ENCODE results near the gene ZNF320.
"Not testable (repeated sequence)": the region's sequence is repeated elsewhere in the genome, so short reads cannot be mapped to it uniquely, and the experiment has no call there.

The ZNF320 gene

GRCh38 chr19:52897138-52897935 lies at the start of gene ZNF320:
Gene ZNF320, minus strand, starts transcription at chr19:52897635. Its CDS starts 7,380 bp downstream, at chr19:52890255.
- peak; percentile 84 for DNase-seq (ENCODE audit: low read depth)

GRCh38 chr19:52946322-52947310 lies 49.2 kb upstream of the ZNF320 start:
- no peak for DNase-seq (ENCODE audit: low read depth)

GRCh38 chr19:52945652-52946321 lies 48.4 kb upstream of the ZNF320 start:
- no peak for DNase-seq (ENCODE audit: low read depth)

- DNase-seq (ENCODE audit: low read depth), result not testable (repeated sequence)
Observed at GRCh38 chr19:52944703-52945493, 47.5 kb upstream of the ZNF320 start.

DNA sequence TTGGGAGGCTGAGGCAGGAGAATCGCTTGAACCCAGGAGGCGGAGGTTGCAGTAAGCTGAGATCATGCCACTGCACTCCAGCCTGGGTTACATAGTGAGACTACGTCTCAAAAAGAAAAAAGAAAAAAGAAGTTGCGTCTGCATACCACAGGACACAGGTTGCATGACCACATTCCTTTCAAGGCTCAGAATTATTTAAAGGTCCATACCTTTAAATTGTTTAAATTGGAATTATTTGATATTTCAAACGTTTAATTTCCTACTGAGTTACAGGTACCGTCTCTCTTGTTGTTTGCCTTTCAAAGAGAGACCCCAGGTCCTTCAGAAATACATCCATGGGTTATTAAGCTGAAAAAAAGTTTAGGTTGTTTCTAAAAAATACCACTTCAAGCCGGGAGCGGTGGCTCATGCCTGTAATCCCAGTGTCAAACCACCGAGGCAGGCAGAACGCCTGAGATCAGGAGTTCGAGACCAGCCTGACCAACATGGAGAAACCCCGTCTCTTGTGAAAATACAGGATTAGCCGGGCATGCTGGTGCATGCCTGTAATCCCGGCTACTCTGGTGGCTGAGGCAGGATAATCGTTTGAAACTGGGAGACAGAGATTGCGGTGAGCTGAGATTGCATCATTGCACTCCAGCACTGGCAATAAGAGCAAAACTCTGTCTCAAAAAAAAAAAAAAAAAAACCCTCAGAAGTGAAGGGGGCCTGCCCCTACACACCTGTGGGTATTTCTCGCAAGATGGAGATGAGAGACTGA lies 46.6 kb upstream of the ZNF320 start:
- DNase-seq (ENCODE audit: low read depth), result no peak

DNA sequence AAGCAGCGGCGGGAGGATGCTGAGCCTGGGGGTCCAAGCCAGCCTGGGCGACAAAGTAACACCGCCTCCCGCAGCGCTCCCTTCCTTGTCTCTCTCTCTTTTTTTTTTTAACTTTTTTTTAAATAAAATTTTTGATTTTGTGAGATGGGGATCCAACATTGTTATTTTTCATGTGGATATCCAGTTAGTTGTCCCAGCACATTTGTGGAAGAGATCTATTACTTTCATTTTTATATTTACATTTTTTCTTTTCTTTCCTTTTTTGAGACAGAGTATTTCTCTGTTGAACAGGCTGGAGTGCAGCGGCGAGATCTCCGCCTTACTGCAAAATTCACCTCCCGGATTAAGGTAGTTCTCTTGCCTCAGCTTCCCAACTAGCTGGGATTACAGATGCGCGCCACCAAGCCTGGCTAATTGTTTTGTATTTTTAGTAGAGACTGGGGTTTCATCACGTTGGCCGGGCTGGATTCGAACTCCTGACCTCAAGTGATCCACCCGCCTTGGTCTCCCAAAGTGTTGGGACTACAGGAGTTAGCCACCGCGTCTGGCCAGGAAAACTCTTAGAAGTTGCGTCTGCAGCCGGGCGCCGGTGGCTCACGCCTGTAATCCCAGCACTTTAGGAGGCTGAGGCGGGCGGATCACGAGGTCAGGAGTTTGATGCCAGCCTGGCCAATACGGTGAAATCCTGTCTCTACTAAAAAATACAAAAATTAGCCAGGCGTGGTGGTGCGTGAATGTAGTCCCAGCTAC lies 45.9 kb upstream of the ZNF320 start:
- no peak for DNase-seq (ENCODE audit: low read depth)

DNA sequence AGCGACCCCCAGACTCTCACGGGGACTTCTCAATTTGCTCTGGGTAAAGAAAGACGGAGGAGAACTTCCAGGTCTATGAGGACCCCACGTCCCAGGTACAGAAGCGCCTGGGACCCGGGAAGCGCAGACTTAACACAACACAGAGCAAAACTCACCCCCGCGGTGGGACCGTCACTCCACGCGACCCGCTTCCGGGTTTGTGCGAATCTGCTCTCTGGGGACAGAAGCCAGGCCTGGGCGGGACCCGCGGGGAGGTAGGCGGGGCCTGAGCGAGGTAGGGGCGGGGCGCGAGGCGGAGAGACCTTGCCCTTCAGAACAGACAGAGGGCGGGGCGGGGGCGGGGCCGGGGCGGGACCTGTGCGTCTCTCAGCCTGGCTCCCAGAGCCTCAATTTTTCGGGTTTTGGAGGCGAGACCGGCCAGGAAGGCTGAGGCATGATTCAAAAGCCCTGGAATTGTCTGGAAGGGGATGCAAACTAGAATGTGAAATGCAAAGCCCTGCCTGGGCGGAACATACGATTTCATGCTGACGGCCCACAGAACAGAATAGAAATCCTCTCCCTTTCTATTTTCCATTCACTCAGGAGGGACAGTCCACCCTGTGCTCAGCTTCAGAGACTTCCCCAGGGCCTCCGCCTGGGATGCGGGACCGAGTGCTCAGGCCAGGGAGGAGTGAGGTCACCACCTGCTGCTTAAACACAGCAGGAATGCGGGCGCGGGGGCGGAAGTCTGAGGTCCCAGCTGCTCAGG lies 45.1 kb upstream of the ZNF320 start:
- DNase-seq (ENCODE audit: low read depth), result peak; percentile 89

DNA sequence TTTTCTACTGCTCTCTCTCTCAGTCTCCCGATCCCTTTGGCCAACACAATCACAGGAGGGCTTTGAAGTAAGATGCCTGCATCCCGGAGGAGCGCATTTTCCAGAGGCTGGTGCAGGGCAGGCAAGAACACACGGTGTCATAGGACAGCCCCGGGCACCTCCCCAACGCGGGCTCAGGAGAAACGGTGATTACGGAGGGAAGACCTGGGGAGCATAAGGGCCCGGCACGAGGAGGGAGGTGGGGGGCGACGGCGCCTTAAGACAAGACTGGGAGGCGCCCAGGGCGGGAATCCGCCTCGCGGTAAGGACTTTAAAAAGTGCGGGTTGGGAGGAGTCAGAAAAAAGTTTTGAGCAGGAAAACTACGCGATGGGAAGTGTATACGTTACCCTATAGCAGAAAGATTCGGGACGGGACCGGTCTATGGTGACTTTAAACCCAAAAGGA lies 44.5 kb upstream of the ZNF320 start:
- DNase-seq (ENCODE audit: low read depth), result no peak

DNA sequence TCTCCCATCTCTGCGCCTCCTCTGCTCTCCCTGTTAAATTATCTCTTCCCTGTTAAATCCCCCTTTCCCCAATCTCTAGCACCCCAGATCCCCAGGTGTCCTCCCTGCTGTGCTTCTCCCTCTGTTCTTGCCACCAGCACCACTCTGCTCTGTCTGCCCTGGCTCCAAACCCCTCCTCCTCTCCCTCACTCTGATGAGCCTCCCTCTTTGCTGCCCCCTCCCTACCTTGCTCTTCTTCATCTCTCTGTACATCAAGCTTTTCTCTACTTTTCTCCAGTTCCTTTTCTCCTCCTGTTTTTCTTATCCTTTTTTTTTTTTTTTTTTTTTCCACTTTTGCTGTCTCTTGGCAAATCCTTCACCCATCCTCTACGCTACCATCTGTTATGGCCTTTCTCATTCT lies 44.1 kb upstream of the ZNF320 start:
- not testable (repeated sequence) for DNase-seq (ENCODE audit: low read depth)

GRCh38 chr19:52940905-52941304 lies 43.5 kb upstream of the ZNF320 start:
- not testable (repeated sequence) for DNase-seq (ENCODE audit: low read depth)

GRCh38 chr19:52938761-52939160 lies 41.3 kb upstream of the ZNF320 start:
- no peak for DNase-seq (ENCODE audit: low read depth)

DNA sequence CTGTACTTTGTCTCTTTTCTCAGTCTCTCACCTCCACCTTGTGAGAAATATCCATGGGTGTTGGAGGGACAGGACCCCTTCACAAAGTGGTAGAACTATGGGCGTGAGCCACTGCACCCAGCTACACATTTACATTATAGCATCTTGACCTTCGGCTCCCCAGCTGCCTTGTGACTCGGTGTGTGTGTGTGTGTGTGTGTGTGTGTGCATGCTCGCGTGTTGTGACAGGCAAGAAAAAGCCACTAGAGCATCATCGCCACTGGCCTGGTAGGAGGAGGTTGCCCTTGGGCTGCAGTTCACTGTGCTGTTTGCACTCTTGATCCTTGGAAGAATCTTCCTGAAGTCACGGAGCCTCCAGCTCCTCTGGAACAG lies 39.5 kb upstream of the ZNF320 start:
- DNase-seq (ENCODE audit: low read depth), result no peak

DNA sequence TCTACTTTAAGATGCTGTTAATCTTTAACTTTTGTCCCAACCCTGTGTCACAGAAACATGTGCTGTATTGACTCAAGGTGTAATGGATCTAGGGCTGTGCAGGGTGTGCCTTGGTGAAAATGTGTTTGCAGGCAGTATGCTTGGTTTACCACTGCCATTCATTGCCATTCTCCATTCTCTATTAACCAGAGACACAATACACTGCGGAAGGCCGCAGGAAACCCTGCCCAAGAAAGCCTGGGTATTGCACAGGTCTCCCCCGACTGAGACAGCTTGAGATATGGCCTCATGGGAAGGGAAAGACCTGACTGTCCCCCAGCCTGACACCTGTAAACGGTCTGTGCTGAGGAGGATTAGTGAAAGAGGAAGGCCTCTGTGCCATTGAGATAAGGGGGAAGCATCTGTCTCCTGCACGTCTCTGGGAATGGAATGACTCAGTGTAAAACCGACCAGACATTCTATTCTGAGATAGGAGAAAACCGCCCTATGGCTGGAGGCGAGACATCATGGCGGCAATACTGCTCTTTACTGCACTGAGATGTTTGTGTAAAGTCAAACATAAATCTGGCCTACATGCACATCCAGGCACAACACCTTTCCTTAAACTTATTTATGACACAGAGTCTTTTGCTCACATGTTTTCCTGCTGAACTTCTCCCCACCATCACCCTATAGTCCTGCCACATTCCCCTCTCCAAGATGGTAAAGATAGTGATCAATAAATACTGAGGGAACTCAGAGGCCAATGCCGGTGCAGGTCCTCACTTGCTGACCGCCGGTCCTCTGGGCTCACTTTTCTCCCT lies 38.9 kb upstream of the ZNF320 start:
- DNase-seq (ENCODE audit: low read depth), result no peak

DNA sequence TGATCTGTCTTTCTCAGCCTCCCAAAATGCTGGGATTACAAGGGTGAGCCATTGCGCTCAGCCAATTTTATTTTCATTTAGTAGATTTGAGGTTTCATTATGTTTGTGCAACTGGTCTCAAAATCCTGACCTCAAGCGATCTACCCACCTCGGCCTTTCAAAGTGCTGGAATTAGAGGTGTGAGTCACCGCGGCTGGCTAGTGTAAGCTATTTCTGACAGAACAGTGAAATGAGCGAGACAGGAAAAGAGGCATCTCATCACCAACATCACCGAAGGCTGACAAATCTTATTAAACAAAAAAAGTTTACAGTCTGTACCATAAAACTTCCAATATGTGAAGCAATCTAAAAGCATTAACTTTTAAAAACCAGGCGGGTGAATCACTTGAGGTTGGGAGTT lies 38.0 kb upstream of the ZNF320 start:
- no peak for DNase-seq (ENCODE audit: low read depth)

DNA sequence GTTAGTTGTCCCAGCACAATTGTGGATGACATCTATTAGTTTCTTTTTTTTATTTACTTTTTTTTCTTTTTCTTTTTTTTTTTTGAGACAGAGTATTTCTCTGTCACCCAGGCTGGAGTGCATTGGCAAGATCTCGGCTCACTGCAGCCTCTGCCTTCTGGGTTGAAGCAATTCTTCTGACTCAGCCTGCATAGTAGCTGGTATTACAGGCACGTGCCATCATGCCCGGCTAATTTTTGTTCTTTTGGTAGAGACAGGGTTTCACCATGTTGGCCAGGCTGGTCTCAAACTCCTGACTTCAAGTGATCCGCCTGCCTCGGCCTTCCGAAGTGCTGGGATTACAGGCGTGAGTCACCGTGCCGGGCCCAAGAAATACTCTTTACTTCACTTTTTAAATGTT lies 27.2 kb upstream of the ZNF320 start:
- DNase-seq (ENCODE audit: low read depth), result not testable (repeated sequence)

DNA sequence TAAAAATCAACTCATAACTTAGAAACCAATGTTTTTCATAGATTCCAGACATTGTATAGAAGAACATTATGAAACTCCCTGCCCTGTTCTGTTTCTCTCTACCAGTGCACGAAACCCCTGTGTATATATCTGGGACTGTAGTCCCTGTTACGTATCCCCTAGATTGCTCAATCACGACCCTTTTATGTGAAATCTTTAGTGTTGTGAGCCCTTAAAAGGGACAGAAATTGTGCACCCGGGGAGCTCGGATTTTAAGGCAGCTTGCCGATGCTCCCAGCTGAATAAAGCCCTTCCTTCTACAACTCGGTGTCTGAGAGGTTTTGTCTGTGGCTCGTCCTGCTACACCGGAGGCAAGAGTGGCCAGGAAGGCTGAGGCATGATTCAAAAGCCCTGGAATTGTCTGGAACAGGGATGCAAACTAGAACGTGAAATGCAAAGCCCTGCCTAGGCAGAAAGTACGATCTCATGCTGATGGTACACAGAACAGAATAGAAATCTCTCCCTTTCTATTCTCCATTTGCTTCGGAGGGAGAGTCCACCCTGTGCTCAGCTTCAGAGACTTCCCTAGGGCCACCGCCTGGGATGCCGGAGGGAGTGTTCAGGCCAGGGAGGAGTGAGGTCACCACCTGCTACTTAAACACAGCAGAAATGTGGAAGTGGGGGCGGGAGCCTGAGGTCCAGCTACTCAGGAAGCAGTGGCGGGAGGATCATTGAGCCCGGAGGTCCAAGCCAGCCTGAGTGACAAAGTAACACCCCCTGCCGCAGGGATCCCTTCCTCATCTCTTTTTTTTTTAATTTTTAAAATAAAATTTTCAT lies 26.6 kb upstream of the ZNF320 start:
- no peak for DNase-seq (ENCODE audit: low read depth)
